ENCODE measurements around the gene CDC42SE2.
"Not testable (repeated sequence)": the region's sequence is repeated elsewhere in the genome, so short reads cannot be mapped to it uniquely, and the experiment has no call there.

The CDC42SE2 gene

GRCh38 chr5:131305138-131305689 lies 41.4 kb downstream of the CDC42SE2 start:
- TF ChIP-seq, protein P1, sequence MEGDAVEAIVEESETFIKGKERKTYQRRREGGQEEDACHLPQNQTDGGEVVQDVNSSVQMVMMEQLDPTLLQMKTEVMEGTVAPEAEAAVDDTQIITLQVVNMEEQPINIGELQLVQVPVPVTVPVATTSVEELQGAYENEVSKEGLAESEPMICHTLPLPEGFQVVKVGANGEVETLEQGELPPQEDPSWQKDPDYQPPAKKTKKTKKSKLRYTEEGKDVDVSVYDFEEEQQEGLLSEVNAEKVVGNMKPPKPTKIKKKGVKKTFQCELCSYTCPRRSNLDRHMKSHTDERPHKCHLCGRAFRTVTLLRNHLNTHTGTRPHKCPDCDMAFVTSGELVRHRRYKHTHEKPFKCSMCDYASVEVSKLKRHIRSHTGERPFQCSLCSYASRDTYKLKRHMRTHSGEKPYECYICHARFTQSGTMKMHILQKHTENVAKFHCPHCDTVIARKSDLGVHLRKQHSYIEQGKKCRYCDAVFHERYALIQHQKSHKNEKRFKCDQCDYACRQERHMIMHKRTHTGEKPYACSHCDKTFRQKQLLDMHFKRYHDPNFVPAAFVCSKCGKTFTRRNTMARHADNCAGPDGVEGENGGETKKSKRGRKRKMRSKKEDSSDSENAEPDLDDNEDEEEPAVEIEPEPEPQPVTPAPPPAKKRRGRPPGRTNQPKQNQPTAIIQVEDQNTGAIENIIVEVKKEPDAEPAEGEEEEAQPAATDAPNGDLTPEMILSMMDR (IDR thresholded peaks at IDR 0.05; ENCODE audit: control insufficient read depth, insufficient read depth, low read depth, low read length, missing control alignments), result no peak
- H3K4me3 ChIP-seq (ENCODE audit: control insufficient read depth, low read depth, low read length), result no peak overlapping the region
- DNase-seq (ENCODE audit: low read depth), result no peak

GRCh38 chr5:131305906-131306305 lies 42.1 kb downstream of the CDC42SE2 start:
- no peak for DNase-seq (ENCODE audit: low read depth)
- TF ChIP-seq, protein P1 (IDR thresholded peaks at IDR 0.05; ENCODE audit: control insufficient read depth, insufficient read depth, low read depth, low read length, missing control alignments), result no peak
- no peak overlapping the region for H3K4me3 ChIP-seq (ENCODE audit: control insufficient read depth, low read depth, low read length)

DNA sequence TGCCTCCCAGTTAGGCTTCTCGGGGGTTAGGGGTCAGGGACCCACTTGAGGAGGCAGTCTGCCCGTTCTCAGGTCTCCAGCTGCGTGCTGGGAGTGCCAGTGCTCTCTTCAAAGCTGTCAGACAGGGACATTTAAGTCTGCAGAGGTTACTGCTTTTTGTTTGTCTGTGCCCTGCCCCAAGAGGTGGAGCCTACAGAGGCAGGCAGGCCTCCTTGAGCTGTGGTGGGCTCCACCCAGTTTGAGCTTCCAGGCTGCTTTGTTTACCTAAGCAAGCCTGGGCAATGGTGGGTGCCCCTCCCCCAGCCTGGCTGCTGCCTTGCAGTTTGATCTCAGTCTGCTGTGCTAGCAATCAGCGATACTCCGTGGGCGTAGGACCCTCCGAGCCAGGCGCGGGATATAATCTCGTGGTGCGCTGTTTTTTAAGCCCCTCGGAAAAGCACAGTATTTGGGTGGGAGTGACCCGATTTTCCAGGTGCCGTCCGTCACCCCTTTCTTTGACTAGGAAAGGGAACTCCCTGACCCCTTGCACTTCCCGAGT lies 48.5 kb downstream of the CDC42SE2 start:
- not testable (repeated sequence) for H3K4me3 ChIP-seq (ENCODE audit: control insufficient read depth, low read depth, low read length); DNase-seq (ENCODE audit: low read depth)

DNA sequence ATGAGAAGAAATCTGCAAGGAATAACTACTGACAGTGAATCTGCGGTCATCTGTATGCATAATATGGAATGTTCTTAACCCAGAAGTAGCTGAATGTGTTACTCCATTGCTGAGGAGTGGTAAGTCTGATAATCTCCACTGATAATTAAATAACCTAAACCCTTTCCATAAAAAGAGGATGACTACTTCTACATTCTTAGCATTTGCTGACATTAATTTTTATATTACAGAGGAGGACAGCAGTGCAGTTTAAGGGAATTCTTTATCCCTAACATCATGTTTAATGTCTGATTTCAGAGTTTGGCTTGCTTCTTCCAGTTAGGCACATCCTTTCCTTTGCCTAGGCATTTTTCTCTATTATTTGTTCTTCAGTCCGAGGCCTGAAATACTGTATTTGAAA lies 52.2 kb downstream of the CDC42SE2 start:
- no peak for DNase-seq (ENCODE audit: low read depth)
- TF ChIP-seq, protein P1 (IDR thresholded peaks at IDR 0.05; ENCODE audit: control insufficient read depth, insufficient read depth, low read depth, low read length, missing control alignments), result no peak
- H3K4me3 ChIP-seq (ENCODE audit: control insufficient read depth, low read depth, low read length), result no peak overlapping the region

DNA sequence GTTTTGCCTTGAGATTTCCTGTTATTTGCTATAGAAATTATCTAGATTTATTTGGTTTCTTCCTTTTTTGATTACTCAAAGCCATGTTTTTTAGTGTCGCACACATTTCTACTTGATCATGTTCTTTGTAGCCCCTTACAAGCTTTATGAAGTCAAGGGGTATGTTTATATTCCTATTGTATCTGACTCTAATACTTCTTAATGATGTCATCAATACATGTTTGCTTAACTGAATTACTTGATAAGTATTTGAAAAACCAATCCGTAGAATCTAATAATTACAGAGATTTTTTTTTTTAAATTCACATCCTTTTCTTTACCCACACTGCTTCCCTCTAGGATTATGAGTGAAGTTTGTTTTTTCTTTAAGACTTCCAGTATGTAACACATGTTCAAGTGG lies 53.0 kb downstream of the CDC42SE2 start:
- TF ChIP-seq, protein P1 (IDR thresholded peaks at IDR 0.05; ENCODE audit: control insufficient read depth, insufficient read depth, low read depth, low read length, missing control alignments), result no peak
- no peak for DNase-seq (ENCODE audit: low read depth)

GRCh38 chr5:131318455-131318854 lies 54.6 kb downstream of the CDC42SE2 start:
- TF ChIP-seq, protein P1 (IDR thresholded peaks at IDR 0.05; ENCODE audit: control insufficient read depth, insufficient read depth, low read depth, low read length, missing control alignments), result no peak
- DNase-seq (ENCODE audit: low read depth), result no peak
- no peak overlapping the region for H3K4me3 ChIP-seq (ENCODE audit: control insufficient read depth, low read depth, low read length)

More for the DNA sequence above, 53.0 kb downstream of the CDC42SE2 start:
- H3K4me3 ChIP-seq (ENCODE audit: control insufficient read depth, low read depth, low read length), result no peak overlapping the region

- DNase-seq (ENCODE audit: low read depth), result no peak
- TF ChIP-seq, protein P1 (IDR thresholded peaks at IDR 0.05; ENCODE audit: control insufficient read depth, insufficient read depth, low read depth, low read length, missing control alignments), result no peak
These were observed 57.2 kb downstream of the CDC42SE2 start for GRCh38 chr5:131321066-131321465.

More at GRCh38 chr5:131321066-131321465, 57.2 kb downstream of the CDC42SE2 start:
- no peak overlapping the region for H3K4me3 ChIP-seq (ENCODE audit: control insufficient read depth, low read depth, low read length)

All from AG09309 (cell line).